Kidney (tissue), 14 donors: Measurements from ENCODE around the gene SNAP29. TPM values are rescaled to one million over a fixed set of nuclear protein-coding genes. Genes with fewer than 3 reads are reported as not detected.

Experiments
- DNase-seq, 5 donors: peaks; one replicate each; pipeline ENCODE4 v3.0.0-alpha.2; 2013 to 2020
- FAIRE-seq: peaks from 2 replicates; lab custom pipeline; 2012; peaks lifted over from hg19 to GRCh38; lab: Jason Lieb, UNC
- H3K27ac ChIP-seq, 2 donors: one replicate each; pipeline ENCODE4 v1.7.0; 2013; ENCODE audit warnings: low read depth in 2 of 2, low read length in 2 of 2, inconsistent platforms in 1 of 2
- H3K27me3 ChIP-seq: one replicate; pipeline ENCODE4 v1.7.1; 2013; ENCODE audit warnings: low read length, inconsistent platforms; ENCODE audit not compliant: control insufficient read depth, insufficient read depth
- H3K36me3 ChIP-seq, 3 donors: one replicate each; pipeline versions ENCODE4 v1.7.0 to v1.7.1; 2013; ENCODE audit warnings: low read length in 3 of 3, control low read depth in 1 of 3, inconsistent platforms in 1 of 3; ENCODE audit not compliant: insufficient read depth in 3 of 3, control insufficient read depth in 2 of 3
- H3K4me1 ChIP-seq, 3 donors: one replicate each; pipeline versions ENCODE4 v1.7.0 to v1.7.1; 2013; ENCODE audit warnings: low read length in 3 of 3, inconsistent platforms in 1 of 3, low read depth in 1 of 3; ENCODE audit not compliant: control insufficient read depth in 2 of 3, insufficient read depth in 2 of 3
- H3K4me3 ChIP-seq, 3 donors: one replicate each; pipeline versions ENCODE4 v1.7.0 to v1.8.1; 2013; ENCODE audit warnings: low read length in 3 of 3, control low read depth in 1 of 3, inconsistent platforms in 1 of 3
- H3K9ac ChIP-seq, 3 donors: one replicate each; pipeline versions ENCODE4 v1.7.0 to v1.7.1; 2013; ENCODE audit warnings: low read length in 3 of 3, control low read depth in 1 of 3, inconsistent platforms in 1 of 3
- H3K9me3 ChIP-seq, 3 donors: one replicate each; pipeline versions ENCODE4 v1.7.0 to v1.7.1; 2013; ENCODE audit warnings: low read length in 3 of 3, control low read depth in 1 of 3, inconsistent platforms in 1 of 3; ENCODE audit not compliant: control insufficient read depth in 2 of 3, insufficient read depth in 1 of 3
- intact Hi-C: fragments of 100-400 bp; cut with DNase I; formaldehyde crosslinking; loops from one replicate; pipeline ENCODE4 v1.11.1; 2022
- polyA plus RNA-seq: library from polyadenylated mRNA; stranded (reverse); fragments of 350-450 nt; fragmentation: Illumina TruSeq; extraction: RNeasy Lipid Tissue Mini Kit (QIAGEN cat#74804); gene quantifications from one replicate; pipeline ENCODE4 v1.2.3, GENCODE V29; 2014; ENCODE audit warnings: low read depth, low replicate concordance; ENCODE audit not compliant: insufficient read depth
- total RNA-seq: library from RNA; stranded (reverse); fragmentation: NEBNext Ultra II Directional; extraction: Animal tissue kit (Norgen Biotek cat#: 25700); gene quantifications from one replicate; pipeline ENCODE4 v1.2.1, GENCODE V29; 2021
- TF ChIP-seq, protein P1 (sequence below): IDR thresholded peaks from 3 replicates; pipeline ENCODE4 v1.5.1; 2012; ENCODE audit warnings: mild to moderate bottlenecking, moderate library complexity, borderline replicate concordance; ENCODE audit not compliant: insufficient read depth; ENCODE audit errors: extremely low read depth
- donor health status: control.
- donor health status: control.
- donor health status: control.
- donor health status: control.
- donor health status: control.
- donor health status: DM: yes; HTN: yes; CAD: no.
- donor health status: Normal renal cell carcinoma (clear cell type).

The SNAP29 gene
- total and polyA plus RNA-seq, 2 donors from 2014 or later, result 25.4 to 26.8 TPM

DNA sequence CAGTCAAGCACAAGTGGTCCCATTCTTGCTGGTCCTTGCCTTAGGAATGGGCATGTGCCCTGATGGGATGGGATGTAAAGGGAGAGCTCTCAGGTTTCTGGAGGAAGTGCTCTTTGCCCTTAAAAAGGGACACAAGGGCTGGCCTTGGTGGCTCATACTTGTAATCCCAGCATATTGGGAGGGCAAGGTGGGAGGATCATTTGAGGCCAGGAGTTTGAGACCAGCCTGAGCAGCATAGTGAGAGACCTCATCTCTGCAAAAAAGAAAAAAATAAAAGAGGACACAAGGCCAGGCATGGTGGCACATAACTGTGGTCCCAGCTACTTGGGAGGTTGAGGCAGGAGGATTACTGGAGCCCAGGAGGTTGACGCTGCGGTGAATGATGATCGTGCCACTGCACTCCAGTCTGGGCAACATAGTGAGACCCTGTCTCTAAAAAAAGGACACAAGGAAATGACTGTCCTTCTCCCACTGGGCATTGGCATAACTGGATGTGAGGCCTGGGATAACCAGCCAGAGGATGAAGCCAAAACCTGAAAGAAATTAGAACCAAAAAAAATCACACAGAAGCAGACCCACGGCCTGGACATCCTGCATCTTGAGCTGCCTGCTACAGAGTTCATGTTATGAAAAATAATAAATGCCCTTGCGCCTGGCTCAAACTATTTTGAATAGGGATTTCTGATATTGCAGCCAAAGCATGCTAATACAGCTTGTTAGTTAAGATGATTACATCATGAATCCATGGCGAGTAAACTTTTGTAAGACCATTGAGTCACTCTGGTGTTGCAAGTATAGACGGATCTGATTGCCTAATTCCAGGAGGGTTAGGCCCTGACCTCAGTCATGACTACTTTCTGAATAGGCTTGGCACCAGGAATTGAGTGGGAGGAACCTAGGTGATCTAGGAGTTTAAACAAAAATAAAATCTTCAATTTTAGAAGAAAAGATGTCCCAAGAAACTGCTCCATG, 45.5 kb downstream of the SNAP29 start:
- Histone ChIP-seq H3K4me3 (no peak overlapping the region), H3K9me3 (no peaks in the 10 kb centered on the region), H3K4me1 (no peaks in the 10 kb centered on the region), H3K27me3 (no peaks in the 10 kb centered on the region), H3K9ac (no peak overlapping the region), H3K27ac (no peak overlapping the region), H3K36me3 (no peaks in the 10 kb centered on the region)
- intact Hi-C loops, result no loop called here
- DNase-seq (peak in 1 of 5 donors; percentile 8), FAIRE-seq (no peak)
- TF ChIP-seq, protein P1, sequence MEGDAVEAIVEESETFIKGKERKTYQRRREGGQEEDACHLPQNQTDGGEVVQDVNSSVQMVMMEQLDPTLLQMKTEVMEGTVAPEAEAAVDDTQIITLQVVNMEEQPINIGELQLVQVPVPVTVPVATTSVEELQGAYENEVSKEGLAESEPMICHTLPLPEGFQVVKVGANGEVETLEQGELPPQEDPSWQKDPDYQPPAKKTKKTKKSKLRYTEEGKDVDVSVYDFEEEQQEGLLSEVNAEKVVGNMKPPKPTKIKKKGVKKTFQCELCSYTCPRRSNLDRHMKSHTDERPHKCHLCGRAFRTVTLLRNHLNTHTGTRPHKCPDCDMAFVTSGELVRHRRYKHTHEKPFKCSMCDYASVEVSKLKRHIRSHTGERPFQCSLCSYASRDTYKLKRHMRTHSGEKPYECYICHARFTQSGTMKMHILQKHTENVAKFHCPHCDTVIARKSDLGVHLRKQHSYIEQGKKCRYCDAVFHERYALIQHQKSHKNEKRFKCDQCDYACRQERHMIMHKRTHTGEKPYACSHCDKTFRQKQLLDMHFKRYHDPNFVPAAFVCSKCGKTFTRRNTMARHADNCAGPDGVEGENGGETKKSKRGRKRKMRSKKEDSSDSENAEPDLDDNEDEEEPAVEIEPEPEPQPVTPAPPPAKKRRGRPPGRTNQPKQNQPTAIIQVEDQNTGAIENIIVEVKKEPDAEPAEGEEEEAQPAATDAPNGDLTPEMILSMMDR, result no peak

DNA sequence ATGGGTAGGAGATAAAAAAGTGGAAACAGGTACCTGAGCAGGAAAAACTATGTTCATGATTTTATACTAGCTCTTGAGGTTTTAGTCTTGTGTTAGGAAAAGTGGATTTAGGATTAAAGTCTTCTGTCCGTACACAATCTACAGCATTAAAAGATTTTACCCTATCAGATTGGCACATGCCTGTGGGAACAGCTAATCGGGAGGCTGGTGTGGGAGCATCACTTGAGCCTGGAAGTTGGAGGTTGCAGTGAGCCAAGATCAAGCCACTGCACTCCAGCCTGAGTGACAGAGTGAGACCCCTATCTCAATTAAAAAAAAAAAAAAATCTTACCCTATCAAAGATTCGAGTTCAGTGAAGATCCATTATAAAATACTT, 46.2 kb downstream of the SNAP29 start:
- intact Hi-C loops, result no loop called here
- H3K27ac ChIP-seq, result no peak overlapping the region

DNA sequence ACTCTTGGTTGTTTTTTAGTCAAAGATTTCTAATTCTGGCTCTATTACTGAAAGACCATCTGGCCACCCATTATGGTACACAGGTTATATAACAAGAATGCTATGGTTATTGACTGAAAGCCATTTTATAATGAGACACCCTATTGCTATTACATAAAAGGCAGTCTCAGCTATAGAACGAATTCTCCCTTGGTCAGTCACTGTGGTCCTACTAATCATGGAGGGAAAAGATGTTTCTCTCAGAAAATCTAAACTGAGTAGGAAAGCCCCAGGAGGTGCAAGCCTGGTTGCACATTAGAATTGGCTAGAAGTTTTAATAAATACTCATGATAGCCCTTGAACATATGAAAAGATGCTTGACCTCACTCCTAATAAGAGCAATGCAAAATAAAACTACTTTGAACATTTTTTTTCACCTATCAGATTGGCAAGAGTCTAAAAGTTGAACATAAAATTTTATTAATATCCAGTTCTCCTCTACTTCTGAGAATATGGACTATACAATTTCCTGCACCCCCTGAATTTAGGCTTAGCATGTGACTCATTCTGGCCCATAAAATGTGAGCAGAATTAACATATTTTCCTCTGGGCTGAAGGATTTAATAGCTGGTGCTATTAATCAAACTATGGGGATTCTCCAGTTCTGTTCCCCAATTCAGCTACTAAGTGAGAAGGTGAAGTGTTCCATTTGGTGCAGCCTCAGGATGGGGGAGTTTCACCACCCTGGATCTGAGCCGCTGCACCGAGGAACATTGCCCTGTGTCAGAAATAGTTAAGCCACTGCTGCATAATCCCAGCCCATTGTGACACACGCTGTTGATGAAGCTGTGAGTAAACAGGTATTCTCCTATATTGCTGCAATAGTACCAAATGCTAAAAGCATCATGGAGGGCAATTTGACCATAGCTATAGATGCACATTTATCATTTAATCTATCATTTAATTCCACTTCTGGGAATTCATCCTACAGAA, 46.9 kb downstream of the SNAP29 start:
- Histone ChIP-seq H3K36me3 (no peaks in the 10 kb centered on the region), H3K9ac (no peak overlapping the region), H3K27ac (no peak overlapping the region), H3K4me3 (no peak overlapping the region), H3K4me1 (no peaks in the 10 kb centered on the region), H3K27me3 (no peaks in the 10 kb centered on the region), H3K9me3 (no peaks in the 10 kb centered on the region)
- TF ChIP-seq, protein P1, result no peak
- DNase-seq (peak in 1 of 5 donors; percentile 4), FAIRE-seq (no peak)
- intact Hi-C loops, result no loop called here

More for the DNA sequence above, 46.2 kb downstream of the SNAP29 start:
- H3K4me3 ChIP-seq, result no peak overlapping the region
- DNase-seq, result peak in 1 of 5 donors; percentile 2
- no peaks in the 10 kb centered on the region for H3K27me3 ChIP-seq
- H3K4me1 ChIP-seq, result no peaks in the 10 kb centered on the region
- no peaks in the 10 kb centered on the region for H3K9me3 ChIP-seq
- TF ChIP-seq, protein P1, result no peak
- FAIRE-seq, result no peak
- no peaks in the 10 kb centered on the region for H3K36me3 ChIP-seq
- H3K9ac ChIP-seq, result no peak overlapping the region
